MM.1S (cell line): ENCODE measurements around the gene F7.

Experiments
- CTCF ChIP-seq: fragments of 300-600 bp; sonication (generic); IDR thresholded peaks from 2 replicates; pipeline ENCODE4 v1.5.1; 2016; ENCODE audit warnings: antibody characterized with exemption, low read length, mixed read lengths
- EZH2 ChIP-seq: fragments of 300-600 bp; sonication (generic); optimal IDR thresholded peaks from 2 replicates; pipeline ENCODE3; 2017; ENCODE audit warnings: low read depth, mild to moderate bottlenecking, antibody characterized with exemption, low read length, mixed read lengths

GRCh38 chr13:113091211-113091771, 14.3 kb upstream of the F7 start:
- no peak for TF ChIP-seq CTCF
- no peak for TF ChIP-seq EZH2
